HCT116 (cell line): ENCODE results near the gene ALDH1L1. TPM values are rescaled to one million over a fixed set of nuclear protein-coding genes. Genes with fewer than 3 reads are reported as not detected.

Source experiments
- ATAC-seq: fragments of 200-7000 bp; cut with Tn5 transposase; 2 replicates; pipeline ENCODE4 v1.9.1; 2020; ENCODE audit warnings: mild to moderate bottlenecking, moderate library complexity
- BruUV-seq: library from RNA; stranded (reverse); fragments of 400-500 nt; replicated peaks from 2 replicates; lab custom pipeline; 2021; lab: Mats Ljungman, UMichigan
- CTCF ChIA-PET: fragments of 300-600 bp; sonication (Branson Sonifier 250); formaldehyde crosslinking; loops from one replicate; lab custom pipeline; 2021; ENCODE audit warnings: antibody characterized with exemption; lab: Charles Lee
- POLR2A ChIA-PET: fragments of 300-600, 350-600 bp; sonication (Branson Sonifier 250); formaldehyde crosslinking; loops from one replicate; lab custom pipeline; 2021; ENCODE audit warnings: antibody characterized with exemption; lab: Charles Lee
- RAD21 ChIA-PET, 2 experiments: fragments of 300-600 bp; sonication (Branson Sonifier 250); formaldehyde crosslinking; loops; one replicate each; lab custom pipeline; 2023; ENCODE audit warnings: low total read pairs in 2 of 2; ENCODE audit not compliant: uncharacterized antibody in 2 of 2, unreplicated experiment in 2 of 2, low non-redundant PET in 1 of 2; lab: Charles Lee
- DNase-seq: peaks from one replicate; pipeline ENCODE4 v3.0.0-alpha.2; 2010; ENCODE audit warnings: low read depth, low spot score
- H2AFZ ChIP-seq: fragments of 200-600 bp; shearing (Covaris generic), sonication (generic); 2 replicates; pipeline ENCODE4 v1.6.1; 2017; ENCODE audit warnings: low read depth, mixed run types, mixed read lengths, antibody characterized with exemption, low read length; ENCODE audit not compliant: poor library complexity, severe bottlenecking
- H3K27ac ChIP-seq: 2 replicates; pipeline ENCODE4 v1.5.1; 2012; ENCODE audit warnings: low read depth, low read length
- H3K27me3 ChIP-seq: fragments of 200-600 bp; sonication (generic); 2 replicates; pipeline ENCODE4 v1.6.1; 2016; ENCODE audit warnings: mixed run types, low read length, mixed read lengths; ENCODE audit not compliant: insufficient read depth
- H3K36me3 ChIP-seq, 2 experiments: fragments of 200-500 bp in 1 of 2; fragments of 200-600 bp in 1 of 2; sonication (Bioruptor generic) in 1 of 2; sonication (generic) in 1 of 2; 2 replicates each; pipeline versions ENCODE4 v1.5.1 to v1.6.1; 2014 to 2016; ENCODE audit warnings: low read length in 2 of 2, inconsistent platforms in 1 of 2, mixed read lengths in 1 of 2, mixed run types in 1 of 2; ENCODE audit not compliant: insufficient read depth in 2 of 2, control insufficient read depth in 1 of 2
- H3K4me1 ChIP-seq, 2 experiments: fragments of 200-600 bp in 1 of 2; sonication (generic) in 1 of 2; 2 replicates each; pipeline versions ENCODE4 v1.5.1 to v1.6.1; 2012 to 2017; ENCODE audit warnings: low read length in 2 of 2, inconsistent platforms in 1 of 2, mild to moderate bottlenecking in 1 of 2, mixed read lengths in 1 of 2, mixed run types in 1 of 2, moderate library complexity in 1 of 2; ENCODE audit not compliant: insufficient read depth in 2 of 2, control insufficient read depth in 1 of 2
- H3K4me2 ChIP-seq: fragments of 200-600 bp; sonication (generic); 2 replicates; pipeline ENCODE4 v1.6.1; 2017; ENCODE audit warnings: mixed run types, low read length, mixed read lengths
- H3K4me3 ChIP-seq, 2 experiments: fragments of 200-600 bp in 1 of 2; sonication (generic) in 1 of 2; replicated peaks in 1 of 2; 2 replicates each; pipeline ENCODE4 v1.5.1; 2011 to 2016; ENCODE audit warnings: low read length in 2 of 2, control low read depth in 1 of 2, low read depth in 1 of 2, mild to moderate bottlenecking in 1 of 2, mixed read lengths in 1 of 2, mixed run types in 1 of 2
- H3K79me2 ChIP-seq: fragments of 200-600 bp; sonication (generic); 2 replicates; pipeline ENCODE4 v1.6.1; 2017; ENCODE audit warnings: mild to moderate bottlenecking, mixed run types, low read length, moderate library complexity, mixed read lengths; ENCODE audit not compliant: insufficient read depth
- H3K9ac ChIP-seq: fragments of 200-600 bp; sonication (generic); 2 replicates; pipeline ENCODE4 v1.6.1; 2016; ENCODE audit warnings: low read length, mixed read lengths
- H3K9me2 ChIP-seq: fragments of 200-600 bp; sonication (generic), shearing (Covaris generic); 2 replicates; pipeline ENCODE4 v1.6.1; 2017; ENCODE audit warnings: mixed run types, mild to moderate bottlenecking, moderate library complexity; ENCODE audit not compliant: insufficient read depth
- H3K9me3 ChIP-seq, 2 experiments: fragments of 200-500 bp in 1 of 2; fragments of 200-600 bp in 1 of 2; sonication (Bioruptor generic) in 1 of 2; sonication (generic) in 1 of 2; 2 replicates each; pipeline ENCODE4 v1.6.1; 2014 to 2017; ENCODE audit warnings: low read length in 2 of 2, mixed read lengths in 2 of 2, inconsistent platforms in 1 of 2, low read depth in 1 of 2, mild to moderate bottlenecking in 1 of 2, mixed run types in 1 of 2, moderate library complexity in 1 of 2; ENCODE audit not compliant: control insufficient read depth in 1 of 2, insufficient read depth in 1 of 2
- H4K20me1 ChIP-seq: fragments of 200-600 bp; sonication (generic), shearing (Covaris generic); 2 replicates; pipeline ENCODE4 v1.6.1; 2017; ENCODE audit warnings: mixed run types, mild to moderate bottlenecking, moderate library complexity; ENCODE audit not compliant: insufficient read depth
- CBX3 ChIP-seq: IDR thresholded peaks from 2 replicates; pipeline ENCODE4 v1.6.1; 2012; ENCODE audit warnings: low read depth
- EGR1 ChIP-seq: IDR thresholded peaks from 2 replicates; pipeline ENCODE4 v1.6.1; 2012; ENCODE audit warnings: low read depth
- ELF1 ChIP-seq: IDR thresholded peaks from 2 replicates; pipeline ENCODE4 v1.6.1; 2012; ENCODE audit warnings: low read depth, borderline replicate concordance
- EZH2 ChIP-seq: fragments of 200-600 bp; sonication (generic); IDR thresholded peaks from 2 replicates; pipeline ENCODE4 v1.6.1; 2017; ENCODE audit warnings: antibody characterized with exemption, mixed run types
- EZH2phosphoT487 ChIP-seq: fragments of 200-600 bp; IDR thresholded peaks from 2 replicates; pipeline ENCODE4 v1.6.1; 2018; ENCODE audit warnings: antibody characterized with exemption, borderline replicate concordance
- FOSL1 ChIP-seq: IDR thresholded peaks from 2 replicates; pipeline ENCODE4 v1.6.1; 2012; ENCODE audit warnings: low read depth
- JUND ChIP-seq: IDR thresholded peaks from 2 replicates; pipeline ENCODE4 v1.6.1; 2012
- POLR2A ChIP-seq: IDR thresholded peaks from 2 replicates; pipeline ENCODE4 v1.7.0; 2011; ENCODE audit warnings: borderline replicate concordance; ENCODE audit not compliant: insufficient read depth, insufficient read length; ENCODE audit errors: extremely low read depth
- POLR2AphosphoS5 ChIP-seq: IDR thresholded peaks from 2 replicates; pipeline ENCODE4 v1.6.1; 2011; ENCODE audit warnings: mild to moderate bottlenecking, low read depth, low read length, moderate library complexity
- SIN3A ChIP-seq: IDR thresholded peaks from 2 replicates; pipeline ENCODE4 v1.6.1; 2012; ENCODE audit warnings: low read depth
- SP1 ChIP-seq: IDR thresholded peaks from 2 replicates; pipeline ENCODE4 v1.6.1; 2012; ENCODE audit warnings: low read depth
- SRF ChIP-seq: IDR thresholded peaks from 2 replicates; pipeline ENCODE4 v1.6.1; 2012; ENCODE audit warnings: low read depth
- TCF7L2 ChIP-seq: IDR thresholded peaks from 2 replicates; pipeline ENCODE4 v1.7.0; 2011; ENCODE audit warnings: borderline replicate concordance, inconsistent platforms; ENCODE audit not compliant: insufficient read depth, insufficient read length; ENCODE audit errors: extremely low read depth
- YY1 ChIP-seq: IDR thresholded peaks from 2 replicates; pipeline ENCODE4 v1.6.1; 2011; ENCODE audit warnings: low read length, low read depth, moderate library complexity, mild to moderate bottlenecking; ENCODE audit not compliant: insufficient replicate concordance; ENCODE audit errors: extremely low read depth
- ZFX ChIP-seq: fragments of 450-650 bp; IDR thresholded peaks from 2 replicates; pipeline ENCODE4 v1.6.1; 2017
- ZNF274 ChIP-seq: fragments of 200-500 bp; sonication (Bioruptor generic); IDR thresholded peaks from 2 replicates; pipeline ENCODE4 v1.6.1; 2014; ENCODE audit warnings: mild to moderate bottlenecking, low read depth, low read length, inconsistent platforms
- intact Hi-C: fragments of 100-400 bp; cut with micrococcal nuclease; formaldehyde crosslinking; loops from 2 replicates; pipeline ENCODE4 v1.10.0; 2022
- total RNA-seq: library from RNA; stranded (reverse); gene quantifications from one replicate; pipeline ENCODE4 v1.2.1, GENCODE V29; 2021; ENCODE audit not compliant: unreplicated experiment
- TF ChIP-seq, protein P1 (sequence below): IDR thresholded peaks from 2 replicates; pipeline ENCODE4 v1.6.1; 2012; ENCODE audit warnings: low read depth
- TF ChIP-seq, protein P2 (sequence below), 3 experiments: fragments of 200-600 bp in 1 of 3; sonication (generic) in 1 of 3; IDR thresholded peaks in 2 of 3; conservative IDR thresholded peaks in 1 of 3; 2 replicates each; pipeline ENCODE4 v1.5.1; 2012 to 2017; ENCODE audit warnings: low read depth in 2 of 3, low read length in 2 of 3, antibody characterized with exemption in 1 of 3, borderline replicate concordance in 1 of 3, control low read depth in 1 of 3, mild to moderate bottlenecking in 1 of 3, mixed read lengths in 1 of 3, mixed run types in 1 of 3, moderate library complexity in 1 of 3; ENCODE audit not compliant: insufficient read depth in 1 of 3
- TF ChIP-seq, protein P3 (sequence below): IDR thresholded peaks from 2 replicates; pipeline ENCODE4 v1.6.1; 2012
- TF ChIP-seq, protein P4 (sequence below): IDR thresholded peaks from 2 replicates; pipeline ENCODE4 v1.6.1; 2012

The ALDH1L1 gene
- total RNA-seq, 1 experiment from 2014 or later: 0.81 TPM

DNA sequence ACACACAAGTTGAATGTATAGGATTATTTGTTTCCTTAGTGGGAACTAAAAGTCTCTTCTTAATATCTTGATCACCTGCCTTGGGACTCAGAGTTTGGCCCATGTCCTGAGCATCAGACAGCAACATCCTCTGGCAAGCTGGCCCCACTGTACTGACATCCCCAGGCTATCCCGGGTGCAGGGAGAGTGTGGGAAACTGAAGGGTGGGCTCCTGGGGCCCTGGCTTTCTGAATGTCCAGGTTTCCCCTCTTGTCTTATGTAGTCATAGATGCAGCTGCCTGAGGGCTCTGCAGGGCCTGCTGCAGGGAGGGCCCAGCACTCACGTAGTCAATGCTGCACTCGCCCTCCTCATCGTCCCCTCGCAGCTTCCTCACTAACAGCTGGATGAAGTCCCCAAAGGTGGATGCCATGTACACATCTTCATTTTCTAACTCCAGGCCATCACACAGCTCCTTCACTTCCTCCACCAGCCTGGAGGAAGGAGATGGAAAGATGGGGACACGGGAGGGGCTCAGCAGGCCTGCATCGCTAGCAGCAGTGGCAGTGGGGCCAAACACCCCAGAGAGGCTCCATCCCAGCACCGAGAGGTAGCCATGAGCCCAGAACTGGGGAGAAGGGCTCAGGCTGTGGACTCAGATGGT is 42.8 kb downstream of the ALDH1L1 start:
- no peak overlapping the region for H3K4me3 ChIP-seq
- no peaks in the 10 kb centered on the region for H3K36me3 ChIP-seq
- H3K79me2 ChIP-seq: no peaks in the 10 kb centered on the region
- ChIA-PET POLR2A (no interaction called here), RAD21 (no interaction called here), CTCF (no interaction called here)
- intact Hi-C loops: loop anchor here (10.0 kb wide), 1 partner anchor 1407 kb away; no protein-coding TSS in a partner anchor
- no peaks in the 10 kb centered on the region for H4K20me1 ChIP-seq
- no peaks in the 10 kb centered on the region for H3K4me1 ChIP-seq
- H2AFZ ChIP-seq: no peak overlapping the region
- peaks cover 17% of the 10 kb centered on the region; the same call in 1 of the 2 replicates for H3K27me3 ChIP-seq
- BruUV-seq: no TSS peak
- no peaks in the 10 kb centered on the region for H3K9me3 ChIP-seq
- no peak overlapping the region for H3K9ac ChIP-seq
- H3K27ac ChIP-seq: no peak overlapping the region
- DNase-seq (no peak), ATAC-seq (no peak)
- H3K4me2 ChIP-seq: no peak overlapping the region
- H3K9me2 ChIP-seq: no peaks in the 10 kb centered on the region
- TF ChIP-seq TCF7L2 (no peak), ELF1 (no peak), SP1 (no peak), SIN3A (no peak), JUND (no peak), ZNF274 (no peak), EGR1 (no peak), EZH2 (no peak), FOSL1 (no peak), ZFX (no peak), CBX3 (no peak), EZH2phosphoT487 (no peak), SRF (no peak), YY1 (no peak), POLR2A (no peak), POLR2AphosphoS5 (no peak)
- TF ChIP-seq, protein P1, sequence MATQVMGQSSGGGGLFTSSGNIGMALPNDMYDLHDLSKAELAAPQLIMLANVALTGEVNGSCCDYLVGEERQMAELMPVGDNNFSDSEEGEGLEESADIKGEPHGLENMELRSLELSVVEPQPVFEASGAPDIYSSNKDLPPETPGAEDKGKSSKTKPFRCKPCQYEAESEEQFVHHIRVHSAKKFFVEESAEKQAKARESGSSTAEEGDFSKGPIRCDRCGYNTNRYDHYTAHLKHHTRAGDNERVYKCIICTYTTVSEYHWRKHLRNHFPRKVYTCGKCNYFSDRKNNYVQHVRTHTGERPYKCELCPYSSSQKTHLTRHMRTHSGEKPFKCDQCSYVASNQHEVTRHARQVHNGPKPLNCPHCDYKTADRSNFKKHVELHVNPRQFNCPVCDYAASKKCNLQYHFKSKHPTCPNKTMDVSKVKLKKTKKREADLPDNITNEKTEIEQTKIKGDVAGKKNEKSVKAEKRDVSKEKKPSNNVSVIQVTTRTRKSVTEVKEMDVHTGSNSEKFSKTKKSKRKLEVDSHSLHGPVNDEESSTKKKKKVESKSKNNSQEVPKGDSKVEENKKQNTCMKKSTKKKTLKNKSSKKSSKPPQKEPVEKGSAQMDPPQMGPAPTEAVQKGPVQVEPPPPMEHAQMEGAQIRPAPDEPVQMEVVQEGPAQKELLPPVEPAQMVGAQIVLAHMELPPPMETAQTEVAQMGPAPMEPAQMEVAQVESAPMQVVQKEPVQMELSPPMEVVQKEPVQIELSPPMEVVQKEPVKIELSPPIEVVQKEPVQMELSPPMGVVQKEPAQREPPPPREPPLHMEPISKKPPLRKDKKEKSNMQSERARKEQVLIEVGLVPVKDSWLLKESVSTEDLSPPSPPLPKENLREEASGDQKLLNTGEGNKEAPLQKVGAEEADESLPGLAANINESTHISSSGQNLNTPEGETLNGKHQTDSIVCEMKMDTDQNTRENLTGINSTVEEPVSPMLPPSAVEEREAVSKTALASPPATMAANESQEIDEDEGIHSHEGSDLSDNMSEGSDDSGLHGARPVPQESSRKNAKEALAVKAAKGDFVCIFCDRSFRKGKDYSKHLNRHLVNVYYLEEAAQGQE: no peak
- TF ChIP-seq, protein P2, sequence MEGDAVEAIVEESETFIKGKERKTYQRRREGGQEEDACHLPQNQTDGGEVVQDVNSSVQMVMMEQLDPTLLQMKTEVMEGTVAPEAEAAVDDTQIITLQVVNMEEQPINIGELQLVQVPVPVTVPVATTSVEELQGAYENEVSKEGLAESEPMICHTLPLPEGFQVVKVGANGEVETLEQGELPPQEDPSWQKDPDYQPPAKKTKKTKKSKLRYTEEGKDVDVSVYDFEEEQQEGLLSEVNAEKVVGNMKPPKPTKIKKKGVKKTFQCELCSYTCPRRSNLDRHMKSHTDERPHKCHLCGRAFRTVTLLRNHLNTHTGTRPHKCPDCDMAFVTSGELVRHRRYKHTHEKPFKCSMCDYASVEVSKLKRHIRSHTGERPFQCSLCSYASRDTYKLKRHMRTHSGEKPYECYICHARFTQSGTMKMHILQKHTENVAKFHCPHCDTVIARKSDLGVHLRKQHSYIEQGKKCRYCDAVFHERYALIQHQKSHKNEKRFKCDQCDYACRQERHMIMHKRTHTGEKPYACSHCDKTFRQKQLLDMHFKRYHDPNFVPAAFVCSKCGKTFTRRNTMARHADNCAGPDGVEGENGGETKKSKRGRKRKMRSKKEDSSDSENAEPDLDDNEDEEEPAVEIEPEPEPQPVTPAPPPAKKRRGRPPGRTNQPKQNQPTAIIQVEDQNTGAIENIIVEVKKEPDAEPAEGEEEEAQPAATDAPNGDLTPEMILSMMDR (IDR thresholded peaks at IDR 0.05 in 2 of 3, conservative IDR thresholded peaks at IDR 0.05 in 1 of 3; ENCODE audit: borderline replicate concordance in 1 of 3, insufficient read depth in 1 of 3, low read depth in 2 of 3, low read length in 2 of 3): no peak
- TF ChIP-seq, protein P3, sequence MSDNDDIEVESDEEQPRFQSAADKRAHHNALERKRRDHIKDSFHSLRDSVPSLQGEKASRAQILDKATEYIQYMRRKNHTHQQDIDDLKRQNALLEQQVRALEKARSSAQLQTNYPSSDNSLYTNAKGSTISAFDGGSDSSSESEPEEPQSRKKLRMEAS: no peak
- TF ChIP-seq, protein P4, sequence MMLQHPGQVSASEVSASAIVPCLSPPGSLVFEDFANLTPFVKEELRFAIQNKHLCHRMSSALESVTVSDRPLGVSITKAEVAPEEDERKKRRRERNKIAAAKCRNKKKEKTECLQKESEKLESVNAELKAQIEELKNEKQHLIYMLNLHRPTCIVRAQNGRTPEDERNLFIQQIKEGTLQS: no peak
